Measurements from ENCODE around the gene P4HA2. TPM values are rescaled to one million over a fixed set of nuclear protein-coding genes. Genes with fewer than 3 reads are reported as not detected.

Gene P4HA2
- total and polyA plus RNA-seq, 2 of the 8 experiments (the other 6 are each of a cell fraction or from before 2014, with no cell fraction given) = 7.4 to 9.3 TPM

DNA sequence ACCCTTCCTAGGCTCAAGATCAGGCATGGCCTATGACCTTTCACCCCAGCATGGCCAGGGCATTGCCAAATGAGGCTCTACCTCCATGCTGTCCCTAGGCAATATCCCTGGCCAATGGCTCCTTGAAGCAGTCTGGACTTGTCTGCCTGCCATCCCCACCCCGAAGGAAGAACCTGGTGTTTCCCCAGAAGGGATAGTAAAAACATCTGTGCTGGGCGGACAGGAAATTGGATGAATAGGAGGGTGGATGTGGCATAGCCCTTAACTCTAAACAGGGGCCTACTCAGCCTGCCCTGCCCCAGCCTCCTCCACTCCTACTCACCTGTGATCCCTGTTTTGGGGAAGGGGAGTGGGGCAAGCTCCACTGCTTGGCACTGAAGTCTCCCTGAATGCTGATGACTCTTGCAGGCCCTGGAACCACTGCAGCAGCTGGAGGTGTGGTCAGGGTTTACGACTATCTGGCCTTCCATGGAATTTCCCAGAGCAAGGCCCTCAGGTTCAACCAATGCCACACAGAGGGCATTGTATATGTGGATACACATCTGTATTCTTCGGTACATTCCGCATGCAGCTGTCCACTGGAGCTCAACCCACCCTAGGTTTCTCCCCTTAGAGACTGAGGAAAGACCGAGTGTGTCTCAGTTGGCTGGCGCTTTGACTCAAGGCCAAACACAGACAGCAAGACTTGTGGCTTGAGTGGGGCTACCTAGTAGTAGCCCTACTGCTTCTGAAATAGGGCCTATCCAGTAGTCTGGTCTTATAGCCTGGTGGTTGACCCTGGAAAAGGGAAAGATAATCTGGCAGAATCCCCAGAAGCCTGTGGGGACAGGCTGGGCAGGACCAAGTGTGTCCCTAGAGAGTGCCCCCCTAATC is 6.4 kb upstream of the P4HA2 start:
- H2BK120ac ChIP-seq (replicated peaks; ENCODE audit: low read depth, low read length) = no peak overlapping the region
- no peak overlapping the region for H3K4me2 ChIP-seq (ENCODE audit: insufficient read depth in 1 of 2, low read depth in 2 of 2, low read length in 2 of 2)
- CTCF ChIA-PET (ENCODE audit: partially characterized antibody) = interaction anchor here (0.8 to 2.1 kb wide), 6 partner anchors 8 to 233 kb away, joined by 3 to 5 read pairs (median 4); no protein-coding TSS in a partner anchor
- H3K56ac ChIP-seq (replicated peaks; ENCODE audit: insufficient read length, low read depth, low read length) = no peak overlapping the region
- no peak overlapping the region for H3K27ac ChIP-seq (ENCODE audit: low read depth, low read length)
- no peak overlapping the region for H2BK5ac ChIP-seq (ENCODE audit: low read depth, low read length)
- H3K36me3 ChIP-seq (ENCODE audit: control insufficient read depth in 2 of 4, insufficient read depth in 4 of 4, low read length in 3 of 4) = no peaks in the 10 kb centered on the region
- no peak overlapping the region for H2BK12ac ChIP-seq (ENCODE audit: low read depth, low read length)
- no peaks in the 10 kb centered on the region for H3K9me3 ChIP-seq (ENCODE audit: insufficient read depth in 2 of 2, low read depth in 1 of 2, low read length in 1 of 2)
- no peak overlapping the region for H2BK20ac ChIP-seq (ENCODE audit: low read length)
- no peak overlapping the region for H2AFZ ChIP-seq (ENCODE audit: low read length)
- H3K27me3 ChIP-seq (replicated peaks in 1 of 4; ENCODE audit: control insufficient read depth in 3 of 4, extremely low read depth in 1 of 4, insufficient read depth in 3 of 4, low read length in 3 of 4) = peaks cover 0 to 9% (median 4%) of the 10 kb centered on the region in 4 experiments; a peak in 4 of 7 replicates
- DNase-seq (ENCODE audit: low read depth in 1 of 2, low spot score in 2 of 2) (no peak), FAIRE-seq (no peak)
- no peak overlapping the region for H4K5ac ChIP-seq (ENCODE audit: insufficient read length, low read depth, low read length)
- H4K20me1 ChIP-seq (replicated peaks in 1 of 2; ENCODE audit: control insufficient read depth in 1 of 2, insufficient read depth in 2 of 2, low read length in 2 of 2) = peaks cover 0 to 2% of the 10 kb centered on the region in 2 experiments
- no peak overlapping the region for H2BK15ac ChIP-seq (ENCODE audit: low read length)
- H4K91ac ChIP-seq (replicated peaks; ENCODE audit: insufficient read length, low read length) = no peak overlapping the region
- no peaks in the 10 kb centered on the region for H3K4me1 ChIP-seq (replicated peaks in 1 of 4; ENCODE audit: control insufficient read depth in 3 of 4, insufficient read depth in 4 of 4, low read length in 3 of 4)
- no peak overlapping the region for H4K8ac ChIP-seq (ENCODE audit: extremely low read depth, insufficient read depth, low read length)
- no peak overlapping the region for H3K4me3 ChIP-seq (ENCODE audit: extremely low read depth in 1 of 4, insufficient read depth in 2 of 4, low read depth in 3 of 4, low read length in 4 of 4)
- no peak overlapping the region for H3K9ac ChIP-seq (replicated peaks in 1 of 4; ENCODE audit: extremely low read depth in 1 of 4, low read depth in 3 of 4, low read length in 3 of 4)
- POLR2A ChIA-PET (ENCODE audit: partially characterized antibody) = no interaction called here
- no peaks in the 10 kb centered on the region for H3K79me2 ChIP-seq (ENCODE audit: control insufficient read depth in 1 of 2, insufficient read depth in 2 of 2, low read length in 2 of 2)
- no peaks in the 10 kb centered on the region for H3K23me2 ChIP-seq (ENCODE audit: low read depth, low read length)
- no peak overlapping the region for H3K23ac ChIP-seq (ENCODE audit: insufficient read length)
- H2AK5ac ChIP-seq (ENCODE audit: low read depth, low read length) = no peak overlapping the region
- H3K18ac ChIP-seq (ENCODE audit: extremely low read depth, low read length) = no peak overlapping the region
- H3K4ac ChIP-seq (replicated peaks; ENCODE audit: insufficient read length, low read depth, low read length) = no peak overlapping the region
- no peak overlapping the region for H3K14ac ChIP-seq (ENCODE audit: insufficient read length)
- 91% methylated on average over 7 of the region's 7 CpGs; no CpG with 5 or more reads in 1 of the 2 experiments for WGBS, 2 experiments (ENCODE audit: extremely low coverage in 1 of 2, insufficient coverage in 1 of 2, insufficient read length in 1 of 2, insufficient replicate concordance in 2 of 2, low coverage in 1 of 2, low lambda C conversion rate in 2 of 2, missing lambda C conversion rate in 1 of 2)
- H3K79me1 ChIP-seq (ENCODE audit: low read depth, low read length) = no peaks in the 10 kb centered on the region
- TF ChIP-seq SIN3A (conservative IDR thresholded peaks at IDR 0.05 in 1 of 2, IDR thresholded peaks at IDR 0.05 in 1 of 2; ENCODE audit: low read depth in 1 of 2, low read length in 2 of 2) (no peak), GABPA (IDR thresholded peaks at IDR 0.05; ENCODE audit: borderline replicate concordance, insufficient read depth, low read length) (no peak), EP300 (IDR thresholded peaks at IDR 0.05; ENCODE audit: borderline replicate concordance in 1 of 2, low read depth in 2 of 2, low read length in 2 of 2) (no peak), SP1 (IDR thresholded peaks at IDR 0.05; ENCODE audit: low read depth, low read length) (no peak), SUZ12 (IDR thresholded peaks at IDR 0.05; ENCODE audit: low read length) (no peak), HDAC6 (IDR thresholded peaks at IDR 0.05; ENCODE audit: low read depth, low read length) (no peak)
- TF ChIP-seq, protein P1, sequence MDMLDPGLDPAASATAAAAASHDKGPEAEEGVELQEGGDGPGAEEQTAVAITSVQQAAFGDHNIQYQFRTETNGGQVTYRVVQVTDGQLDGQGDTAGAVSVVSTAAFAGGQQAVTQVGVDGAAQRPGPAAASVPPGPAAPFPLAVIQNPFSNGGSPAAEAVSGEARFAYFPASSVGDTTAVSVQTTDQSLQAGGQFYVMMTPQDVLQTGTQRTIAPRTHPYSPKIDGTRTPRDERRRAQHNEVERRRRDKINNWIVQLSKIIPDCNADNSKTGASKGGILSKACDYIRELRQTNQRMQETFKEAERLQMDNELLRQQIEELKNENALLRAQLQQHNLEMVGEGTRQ (IDR thresholded peaks at IDR 0.05; ENCODE audit: low read length) = no peak

All from H1 (cell line).